NCI-H345 treated with DMSO at 0.1 percent for 48 hours (cell line): ENCODE measurements around the gene RBM7.
A peak's percentile ranks its signal among the peaks of the same experiment; 100 is the strongest.

Experiments used
- DNase-seq: peaks from one replicate; lab custom pipeline; 2025; ENCODE audit not compliant: unreplicated experiment; lab: John Stamatoyannopoulos, UW

Gene RBM7

GRCh38 chr11:114396916-114397315 is 3.5 kb upstream of the RBM7 start:
- no peak for DNase-seq

- DNase-seq: no peak
Observed at GRCh38 chr11:114397349-114397982, 3.0 kb upstream of the RBM7 start.

GRCh38 chr11:114398303-114398920 is 2.1 kb upstream of the RBM7 start:
- DNase-seq: no peak

- peak; percentile 53 for DNase-seq
Observed at GRCh38 chr11:114399490-114400215, 813 bp upstream of the RBM7 start.

GRCh38 chr11:114400915-114401223 is 403 bp downstream of the RBM7 start:
- no peak for DNase-seq

- no peak for DNase-seq
Observed at GRCh38 chr11:114401311-114401710, 845 bp downstream of the RBM7 start.

- DNase-seq: no peak
Observed at GRCh38 chr11:114412946-114413345, 12.5 kb downstream of the RBM7 start.

- no peak for DNase-seq
Observed at GRCh38 chr11:114413958-114414357, 13.5 kb downstream of the RBM7 start.

- no peak for DNase-seq
Observed at GRCh38 chr11:114416441-114416961, 16.0 kb downstream of the RBM7 start.

GRCh38 chr11:114426280-114426679 is 25.8 kb downstream of the RBM7 start:
- no peak for DNase-seq

- DNase-seq: no peak
Observed at GRCh38 chr11:114430290-114430689, 29.8 kb downstream of the RBM7 start.

- DNase-seq: no peak
Observed at GRCh38 chr11:114432893-114433292, 32.4 kb downstream of the RBM7 start.

GRCh38 chr11:114433376-114433775 is 32.9 kb downstream of the RBM7 start:
- DNase-seq: no peak

GRCh38 chr11:114438303-114438702 is 37.8 kb downstream of the RBM7 start:
- no peak for DNase-seq

- DNase-seq: peak; percentile 84
Observed at GRCh38 chr11:114439229-114440120, 39.0 kb downstream of the RBM7 start, which contains the start of gene REXO2. REXO2 (plus strand) TSS chr11:114439467; CDS start chr11:114439529, 62 bp downstream.

- DNase-seq: no peak
Observed at GRCh38 chr11:114440121-114440860, 39.8 kb downstream of the RBM7 start.

- DNase-seq: no peak
Observed at GRCh38 chr11:114440971-114441763, 40.7 kb downstream of the RBM7 start.

- no peak for DNase-seq
Observed at GRCh38 chr11:114441921-114442320, 41.5 kb downstream of the RBM7 start.

GRCh38 chr11:114442536-114442935 is 42.1 kb downstream of the RBM7 start:
- no peak for DNase-seq

- DNase-seq: no peak
Observed at GRCh38 chr11:114447444-114447843, 47.0 kb downstream of the RBM7 start.
